Calu3 (cell line): Measurements from ENCODE around the gene LIMCH1. TPM values are rescaled to one million over a fixed set of nuclear protein-coding genes. Genes with fewer than 3 reads are reported as not detected.

Experiments used
- BruUV-seq: library from RNA; stranded (reverse); fragments of 400-500 nt; replicated peaks from 2 replicates; lab custom pipeline; 2021; lab: Mats Ljungman, UMichigan
- CTCF ChIA-PET: fragments of 300-600 bp; sonication (Branson Sonifier 250); formaldehyde crosslinking; loops from one replicate; lab custom pipeline; 2022; ENCODE audit warnings: antibody characterized with exemption; lab: Charles Lee
- DNase-seq: peaks from one replicate; pipeline ENCODE4 v3.0.0; 2022
- H3K27ac Mint-ChIP-seq: one replicate; pipeline ENCODE4 v1.8.0; 2022; ENCODE audit warnings: mixed read lengths; ENCODE audit not compliant: unreplicated experiment
- H3K27me3 Mint-ChIP-seq: one replicate; pipeline ENCODE4 v1.8.0; 2022; ENCODE audit warnings: mixed read lengths; ENCODE audit not compliant: unreplicated experiment
- H3K36me3 Mint-ChIP-seq: one replicate; pipeline ENCODE4 v1.8.0; 2022; ENCODE audit warnings: mild to moderate bottlenecking, moderate library complexity, mixed read lengths; ENCODE audit not compliant: insufficient read depth, unreplicated experiment
- H3K4me1 Mint-ChIP-seq: one replicate; pipeline ENCODE4 v1.8.0; 2022; ENCODE audit warnings: mild to moderate bottlenecking, low read depth, mixed read lengths; ENCODE audit not compliant: unreplicated experiment
- H3K4me3 Mint-ChIP-seq: one replicate; pipeline ENCODE4 v1.8.0; 2022; ENCODE audit warnings: mild to moderate bottlenecking, low read depth, moderate library complexity, mixed read lengths; ENCODE audit not compliant: unreplicated experiment
- H3K9me3 Mint-ChIP-seq: one replicate; pipeline ENCODE4 v1.8.0; 2022; ENCODE audit warnings: low read depth, mixed read lengths; ENCODE audit not compliant: unreplicated experiment
- intact Hi-C: fragments of 100-400 bp; cut with micrococcal nuclease; formaldehyde crosslinking; loops from one replicate; pipeline ENCODE4 v1.10.0; 2022; ENCODE audit not compliant: unreplicated experiment
- total RNA-seq: library from RNA; stranded (reverse); gene quantifications from 2 replicates; pipeline ENCODE4 v1.2.3, GENCODE V29; 2022
- TF ChIP-seq, protein P1 (sequence below): fragments of 200-600 bp; IDR thresholded peaks from one replicate; pipeline ENCODE4 v1.8.0; 2022; ENCODE audit warnings: antibody characterized with exemption; ENCODE audit not compliant: unreplicated experiment

The LIMCH1 gene
- total RNA-seq, 1 experiment from 2014 or later: 78.7 TPM

DNA sequence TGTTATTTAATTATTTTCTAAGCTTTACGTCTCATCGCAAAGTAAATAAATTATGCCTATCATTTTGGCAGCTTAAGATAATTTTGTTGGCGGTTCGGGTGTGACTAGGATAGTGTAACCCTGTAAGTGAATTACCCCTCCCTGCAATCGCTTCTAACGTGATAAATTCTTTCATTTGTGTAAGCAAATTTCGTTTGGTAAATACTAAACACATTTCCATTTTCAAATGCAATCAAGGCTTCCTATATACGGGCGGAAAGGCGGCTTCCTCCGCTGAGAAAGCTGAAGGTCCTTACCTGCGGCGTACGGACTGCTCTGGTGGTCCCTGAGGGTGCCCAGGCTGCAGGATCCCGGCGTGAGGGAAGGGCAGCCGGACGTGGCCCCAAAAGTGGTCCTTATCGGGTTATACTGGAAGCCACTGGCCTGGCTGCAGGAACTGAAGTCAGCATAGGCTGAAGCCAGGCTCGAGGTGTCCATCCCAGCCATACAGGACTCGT is 210.2 kb downstream of the LIMCH1 start:
- Mint-ChIP-seq H3K9me3 (no peaks in the 10 kb centered on the region), H3K27ac (no peak overlapping the region), H3K27me3 (peaks cover 69% of the 10 kb centered on the region), H3K4me1 (no peaks in the 10 kb centered on the region), H3K4me3 (no peak overlapping the region), H3K36me3 (no peaks in the 10 kb centered on the region)
- BruUV-seq: no TSS peak
- intact Hi-C loops: no loop called here
- CTCF ChIA-PET: no interaction called here
- DNase-seq: no peak
- TF ChIP-seq, protein P1, sequence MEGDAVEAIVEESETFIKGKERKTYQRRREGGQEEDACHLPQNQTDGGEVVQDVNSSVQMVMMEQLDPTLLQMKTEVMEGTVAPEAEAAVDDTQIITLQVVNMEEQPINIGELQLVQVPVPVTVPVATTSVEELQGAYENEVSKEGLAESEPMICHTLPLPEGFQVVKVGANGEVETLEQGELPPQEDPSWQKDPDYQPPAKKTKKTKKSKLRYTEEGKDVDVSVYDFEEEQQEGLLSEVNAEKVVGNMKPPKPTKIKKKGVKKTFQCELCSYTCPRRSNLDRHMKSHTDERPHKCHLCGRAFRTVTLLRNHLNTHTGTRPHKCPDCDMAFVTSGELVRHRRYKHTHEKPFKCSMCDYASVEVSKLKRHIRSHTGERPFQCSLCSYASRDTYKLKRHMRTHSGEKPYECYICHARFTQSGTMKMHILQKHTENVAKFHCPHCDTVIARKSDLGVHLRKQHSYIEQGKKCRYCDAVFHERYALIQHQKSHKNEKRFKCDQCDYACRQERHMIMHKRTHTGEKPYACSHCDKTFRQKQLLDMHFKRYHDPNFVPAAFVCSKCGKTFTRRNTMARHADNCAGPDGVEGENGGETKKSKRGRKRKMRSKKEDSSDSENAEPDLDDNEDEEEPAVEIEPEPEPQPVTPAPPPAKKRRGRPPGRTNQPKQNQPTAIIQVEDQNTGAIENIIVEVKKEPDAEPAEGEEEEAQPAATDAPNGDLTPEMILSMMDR: no peak

DNA sequence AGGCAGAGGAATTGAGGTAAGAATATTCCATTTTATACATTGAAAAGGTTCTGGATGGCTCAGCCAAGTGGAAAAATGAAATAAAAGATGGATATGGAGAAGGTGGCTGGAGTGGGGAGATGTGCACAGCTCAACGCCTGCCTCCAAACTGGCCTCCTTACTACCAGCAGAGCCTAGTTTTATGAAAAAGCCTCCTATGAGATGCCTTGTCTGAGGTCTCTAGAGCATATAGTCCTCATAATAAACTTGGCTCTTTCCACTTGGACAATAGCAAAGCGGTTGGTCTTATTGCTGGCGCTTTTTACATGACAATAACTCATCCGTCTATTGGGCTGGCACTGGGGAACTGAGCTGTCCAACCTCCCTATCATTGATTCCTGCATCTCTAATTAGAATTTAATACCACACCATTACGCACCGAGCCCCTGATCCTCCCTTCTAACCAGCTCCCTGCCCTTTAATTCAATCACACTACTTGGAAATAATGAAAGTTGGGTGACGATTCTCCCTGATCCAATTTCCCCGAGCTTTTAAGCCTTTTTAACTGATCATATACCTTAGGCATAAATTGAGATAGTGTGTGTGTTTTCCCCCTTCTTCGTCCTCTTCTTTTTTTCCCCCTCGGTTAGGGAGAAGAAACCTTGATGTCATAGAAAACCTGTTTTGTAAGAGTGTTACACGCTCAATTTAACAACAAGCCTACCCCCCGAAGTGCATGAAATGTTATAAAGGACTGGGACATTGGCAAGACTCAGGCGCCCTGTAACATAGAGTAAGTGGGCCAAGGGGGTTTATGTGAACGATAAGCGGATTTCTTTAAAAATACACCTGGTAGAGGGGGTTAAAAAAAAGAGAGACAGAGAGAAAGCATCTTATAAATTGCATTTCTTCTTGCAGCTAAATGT is 210.9 kb downstream of the LIMCH1 start, which contains the start of gene PHOX2B:
PHOX2B (minus strand) TSS at position 155 of the 905 bp plus-strand sequence; CDS start at position 40, 115 bp downstream.
- intact Hi-C loops: no loop called here
- Mint-ChIP-seq H3K4me1 (no peaks in the 10 kb centered on the region), H3K9me3 (no peaks in the 10 kb centered on the region), H3K4me3 (no peak within 1 kb of the TSS), H3K27me3 (peaks cover 76% of the 10 kb centered on the region), H3K36me3 (no peaks in the 10 kb centered on the region), H3K27ac (no peak within 1 kb of the TSS)
- no TSS peak for BruUV-seq
- CTCF ChIA-PET: no interaction called here
- TF ChIP-seq, protein P1: no peak
- DNase-seq: no peak

DNA sequence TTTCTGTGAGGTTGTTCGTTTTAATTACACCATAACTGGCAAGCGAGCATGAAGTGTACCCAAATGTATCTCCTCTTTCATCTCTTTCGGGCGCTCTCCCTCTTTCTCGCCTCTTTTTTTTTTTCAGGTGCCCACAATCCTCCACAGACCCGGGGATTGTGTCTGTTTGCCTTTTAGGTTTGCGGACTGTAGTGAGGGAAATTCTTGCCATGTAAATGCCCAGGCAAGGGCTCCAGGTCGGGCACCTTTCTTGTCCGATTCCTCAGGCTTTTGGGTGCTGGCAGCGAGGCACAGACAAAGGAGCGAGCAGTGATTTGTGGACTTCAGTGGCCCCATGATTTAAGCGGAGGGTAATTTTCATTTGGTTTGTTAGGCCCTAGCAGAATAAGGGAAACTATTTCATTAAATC is 211.7 kb downstream of the LIMCH1 start:
- TF ChIP-seq, protein P1: no peak
- CTCF ChIA-PET: no interaction called here
- H3K27ac Mint-ChIP-seq: no peak overlapping the region
- no TSS peak for BruUV-seq
- intact Hi-C loops: no loop called here
- peaks cover 77% of the 10 kb centered on the region for H3K27me3 Mint-ChIP-seq
- no peak overlapping the region for H3K4me3 Mint-ChIP-seq
- H3K36me3 Mint-ChIP-seq: no peaks in the 10 kb centered on the region
- no peak for DNase-seq
- H3K4me1 Mint-ChIP-seq: no peaks in the 10 kb centered on the region
- H3K9me3 Mint-ChIP-seq: no peaks in the 10 kb centered on the region

Other genes starting within 250 kb of the LIMCH1 start
- not detected in 2 replicates for gene PHOX2B, start 210.6 kb downstream of the LIMCH1 start, total RNA-seq